Measurements from ENCODE around the gene DHCR24. TPM values are rescaled to one million over a fixed set of nuclear protein-coding genes. Genes with fewer than 3 reads are reported as not detected.
"Not testable (repeated sequence)": the region's sequence is repeated elsewhere in the genome, so short reads cannot be mapped to it uniquely, and the experiment has no call there.

The DHCR24 gene
- total RNA-seq, 2 experiments from 2014 or later = 55.9 to 60.8 TPM

GRCh38 chr1:54911076-54911475 is 24.1 kb upstream of the DHCR24 start:
- H3K27me3 Mint-ChIP-seq; ATAC-seq (ENCODE audit: low read depth); H3K36me3 Mint-ChIP-seq; H3K9me3 Mint-ChIP-seq; DNase-seq; H3K4me1 Mint-ChIP-seq; H3K4me3 Mint-ChIP-seq; H3K27ac Mint-ChIP-seq; POLR2A ChIA-PET: not testable (repeated sequence)

GRCh38 chr1:54906586-54906985 is 19.6 kb upstream of the DHCR24 start:
- Mint-ChIP-seq H3K4me3 (no peak overlapping the region), H3K9me3 (no peaks in the 10 kb centered on the region), H3K27ac (no peak overlapping the region), H3K4me1 (no peaks in the 10 kb centered on the region), H3K27me3 (peaks cover 16% of the 10 kb centered on the region), H3K36me3 (no peaks in the 10 kb centered on the region)
- POLR2A ChIA-PET = no interaction called here
- DNase-seq = no peak
- ATAC-seq (ENCODE audit: low read depth) = no peak

- ATAC-seq (ENCODE audit: low read depth) (no peak), DNase-seq (no peak)
- Mint-ChIP-seq H3K27me3 (peaks cover 18% of the 10 kb centered on the region), H3K4me1 (no peaks in the 10 kb centered on the region), H3K27ac (no peak overlapping the region), H3K36me3 (no peaks in the 10 kb centered on the region), H3K4me3 (no peak overlapping the region), H3K9me3 (no peaks in the 10 kb centered on the region)
- POLR2A ChIA-PET = no interaction called here
These were observed 17.6 kb upstream of the DHCR24 start for GRCh38 chr1:54904476-54905048.

- Mint-ChIP-seq H3K4me1 (no peaks in the 10 kb centered on the region), H3K27me3 (peaks cover 24% of the 10 kb centered on the region), H3K4me3 (no peak overlapping the region), H3K27ac (no peak overlapping the region), H3K9me3 (no peaks in the 10 kb centered on the region), H3K36me3 (no peaks in the 10 kb centered on the region)
- no peak for DNase-seq
- no peak for ATAC-seq (ENCODE audit: low read depth)
- POLR2A ChIA-PET = no interaction called here
These were observed 7.3 kb upstream of the DHCR24 start for GRCh38 chr1:54894271-54894670.

- POLR2A ChIA-PET = no interaction called here
- Mint-ChIP-seq H3K27me3 (peaks cover 30% of the 10 kb centered on the region), H3K4me1 (peaks cover under 1% of the 10 kb centered on the region), H3K36me3 (no peaks in the 10 kb centered on the region), H3K27ac (no peak overlapping the region), H3K9me3 (no peaks in the 10 kb centered on the region), H3K4me3 (no peak overlapping the region)
- ATAC-seq (ENCODE audit: low read depth) = no peak
- DNase-seq = no peak
These were observed 5.6 kb upstream of the DHCR24 start for GRCh38 chr1:54892586-54892985.

GRCh38 chr1:54889132-54889725 is 2.2 kb upstream of the DHCR24 start:
- H3K27ac Mint-ChIP-seq = no peak overlapping the region
- no peaks in the 10 kb centered on the region for H3K9me3 Mint-ChIP-seq
- H3K27me3 Mint-ChIP-seq = peaks cover 28% of the 10 kb centered on the region
- POLR2A ChIA-PET = interaction anchor here (0.6 kb wide), 1 partner anchor 173 kb away, joined by 3 read pairs; no protein-coding TSS in a partner anchor
- H3K36me3 Mint-ChIP-seq = peaks cover 8% of the 10 kb centered on the region
- ATAC-seq (ENCODE audit: low read depth) (no peak), DNase-seq (no peak)
- H3K4me3 Mint-ChIP-seq = no peak overlapping the region
- H3K4me1 Mint-ChIP-seq = peaks cover 24% of the 10 kb centered on the region

GRCh38 chr1:54888080-54888733 is 1.2 kb upstream of the DHCR24 start:
- Mint-ChIP-seq H3K27ac (no peak overlapping the region), H3K36me3 (peaks cover 15% of the 10 kb centered on the region), H3K4me1 (peaks cover 31% of the 10 kb centered on the region), H3K27me3 (peaks cover 28% of the 10 kb centered on the region), H3K9me3 (no peaks in the 10 kb centered on the region), H3K4me3 (peak overlapping the region; percentile 96)
- ATAC-seq (ENCODE audit: low read depth) = no peak
- no peak for DNase-seq
- POLR2A ChIA-PET = interaction anchor here (1.4 kb wide), 1 partner anchor 88 kb away, joined by 4 read pairs; the partner anchor contains the start of gene TTC22

- Mint-ChIP-seq H3K9me3 (no peaks in the 10 kb centered on the region), H3K27me3 (peaks cover 26% of the 10 kb centered on the region), H3K4me3 (peak overlapping the region; percentile 96), H3K36me3 (peaks cover 17% of the 10 kb centered on the region), H3K4me1 (peaks cover 31% of the 10 kb centered on the region), H3K27ac (peak overlapping the region; percentile 47)
- no peak for DNase-seq
- POLR2A ChIA-PET = interaction anchor here (1.4 to 1.9 kb wide), 2 partner anchors 15 to 87 kb away, joined by 4 to 6 read pairs; partner anchors contain the start of gene TTC22
- no peak for ATAC-seq (ENCODE audit: low read depth)
These were observed 673 bp upstream of the DHCR24 start for GRCh38 chr1:54887665-54888071.

- H3K27ac Mint-ChIP-seq = peak overlapping the region; percentile 87
- H3K36me3 Mint-ChIP-seq = peaks cover 31% of the 10 kb centered on the region
- H3K9me3 Mint-ChIP-seq = no peaks in the 10 kb centered on the region
- peaks cover 36% of the 10 kb centered on the region for H3K4me1 Mint-ChIP-seq
- DNase-seq (no peak), ATAC-seq (ENCODE audit: low read depth) (no peak)
- POLR2A ChIA-PET = interaction anchor here (0.6 to 1.9 kb wide), 3 partner anchors 13 to 74 kb away, joined by 3 to 6 read pairs (median 6); no protein-coding TSS in a partner anchor
- H3K4me3 Mint-ChIP-seq = peak overlapping the region; percentile 96
- peaks cover 18% of the 10 kb centered on the region for H3K27me3 Mint-ChIP-seq
These were observed 930 bp downstream of the DHCR24 start for GRCh38 chr1:54885807-54886723.

- H3K4me3 Mint-ChIP-seq = peak overlapping the region; percentile 96
- H3K4me1 Mint-ChIP-seq = peaks cover 36% of the 10 kb centered on the region
- POLR2A ChIA-PET = no interaction called here
- H3K9me3 Mint-ChIP-seq = no peaks in the 10 kb centered on the region
- peaks cover 34% of the 10 kb centered on the region for H3K36me3 Mint-ChIP-seq
- no peak for ATAC-seq (ENCODE audit: low read depth)
- no peak overlapping the region for H3K27ac Mint-ChIP-seq
- H3K27me3 Mint-ChIP-seq = peaks cover 15% of the 10 kb centered on the region
- DNase-seq = no peak
These were observed 1.7 kb downstream of the DHCR24 start for GRCh38 chr1:54885237-54885679.

GRCh38 chr1:54884768-54885167 is 2.2 kb downstream of the DHCR24 start:
- no peak for DNase-seq
- POLR2A ChIA-PET = no interaction called here
- Mint-ChIP-seq H3K4me3 (peak overlapping the region; percentile 14), H3K27ac (no peak overlapping the region), H3K9me3 (no peaks in the 10 kb centered on the region), H3K27me3 (peaks cover 14% of the 10 kb centered on the region), H3K4me1 (peaks cover 36% of the 10 kb centered on the region), H3K36me3 (peaks cover 38% of the 10 kb centered on the region)
- ATAC-seq (ENCODE audit: low read depth) = no peak

GRCh38 chr1:54884135-54884586 is 2.8 kb downstream of the DHCR24 start:
- no peak overlapping the region for H3K27ac Mint-ChIP-seq
- DNase-seq (no peak), ATAC-seq (ENCODE audit: low read depth) (no peak)
- H3K36me3 Mint-ChIP-seq = peaks cover 43% of the 10 kb centered on the region
- H3K9me3 Mint-ChIP-seq = no peaks in the 10 kb centered on the region
- H3K4me3 Mint-ChIP-seq = no peak overlapping the region
- H3K4me1 Mint-ChIP-seq = peaks cover 36% of the 10 kb centered on the region
- POLR2A ChIA-PET = no interaction called here
- peaks cover 8% of the 10 kb centered on the region for H3K27me3 Mint-ChIP-seq

Measured in activated naive CD8-positive, alpha-beta T cell treated with anti-CD3 and anti-CD28 coated beads, Interleukin-2, amount 10 ng/mL, durations not matched to agents 7 days and 5 days (primary cell).